IPS-NIHi7 (cell line): ENCODE data around the gene TRNAU1AP.
"Not testable (repeated sequence)": the region's sequence is repeated elsewhere in the genome, so short reads cannot be mapped to it uniquely, and the experiment has no call there.

ENCODE experiments used
- DNase-seq: peaks from one replicate; pipeline ENCODE4 v3.0.0; 2012; ENCODE audit warnings: mixed read lengths; ENCODE audit errors: extremely low spot score

TRNAU1AP gene

DNA sequence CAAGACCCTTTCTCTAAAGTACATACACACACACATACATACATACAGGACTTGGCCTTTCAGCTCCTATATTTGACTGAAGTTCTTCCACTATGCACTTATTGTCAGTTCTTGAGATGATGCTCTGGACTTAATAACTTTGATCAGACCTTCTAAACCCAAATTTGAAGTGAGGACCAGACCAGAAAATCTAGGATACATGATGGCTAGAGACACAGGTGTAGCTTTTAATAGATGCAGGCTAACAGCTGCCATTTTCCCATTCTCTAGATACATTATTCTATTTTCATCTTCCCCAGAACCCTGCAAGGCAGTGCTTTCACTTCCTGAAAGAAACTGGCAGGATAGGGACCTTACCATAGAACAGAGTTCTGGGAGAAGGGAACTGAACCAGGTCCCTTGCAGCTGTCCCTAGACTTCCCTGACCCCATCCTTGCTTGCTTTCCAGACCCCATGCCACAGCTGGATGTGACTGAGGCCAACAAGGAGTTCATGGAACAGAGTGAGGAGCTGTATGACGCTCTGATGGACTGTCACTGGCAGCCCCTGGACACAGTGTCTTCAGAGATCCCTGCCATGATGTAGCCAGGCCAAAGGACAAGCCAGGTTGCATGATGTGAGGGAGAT is 24.3 kb downstream of the TRNAU1AP start:
- DNase-seq = no peak

DNA sequence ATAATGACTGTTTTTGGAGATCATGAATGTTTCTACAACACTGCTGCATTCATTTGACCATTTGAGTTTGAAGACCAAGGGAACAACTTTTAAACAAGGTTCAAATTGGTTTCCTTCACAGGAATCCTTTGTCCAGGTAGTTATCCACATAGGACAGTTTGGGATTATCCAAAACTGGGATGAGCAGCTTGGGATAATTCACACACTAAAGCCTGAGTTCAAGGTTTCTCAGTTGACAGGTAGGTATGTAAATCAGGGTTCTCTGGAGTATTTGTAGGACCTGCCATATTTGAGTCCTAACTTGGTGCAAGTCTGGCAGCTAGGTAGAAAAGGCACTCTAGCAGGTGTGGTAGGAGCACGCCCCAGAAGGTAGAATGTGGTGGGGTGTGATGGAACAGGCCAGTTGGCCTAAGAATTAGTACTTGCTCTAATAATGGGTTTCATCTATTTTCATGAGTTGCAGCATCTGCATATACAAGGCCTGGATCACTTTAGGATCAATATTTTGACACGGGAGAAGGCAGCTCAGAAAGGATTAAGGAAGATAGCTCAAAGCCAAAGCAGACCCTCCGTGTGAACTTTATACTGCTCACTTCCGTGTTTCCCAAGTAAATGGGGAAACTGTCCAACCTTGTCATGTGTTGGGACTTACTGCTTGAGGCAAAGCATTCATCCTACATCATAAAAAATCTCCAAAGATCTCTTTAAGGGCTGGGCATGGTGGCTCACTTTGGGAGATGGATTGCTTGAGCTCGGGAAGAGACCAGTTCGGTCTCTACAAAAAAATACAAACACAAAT is 25.1 kb downstream of the TRNAU1AP start:
- no peak for DNase-seq

DNA sequence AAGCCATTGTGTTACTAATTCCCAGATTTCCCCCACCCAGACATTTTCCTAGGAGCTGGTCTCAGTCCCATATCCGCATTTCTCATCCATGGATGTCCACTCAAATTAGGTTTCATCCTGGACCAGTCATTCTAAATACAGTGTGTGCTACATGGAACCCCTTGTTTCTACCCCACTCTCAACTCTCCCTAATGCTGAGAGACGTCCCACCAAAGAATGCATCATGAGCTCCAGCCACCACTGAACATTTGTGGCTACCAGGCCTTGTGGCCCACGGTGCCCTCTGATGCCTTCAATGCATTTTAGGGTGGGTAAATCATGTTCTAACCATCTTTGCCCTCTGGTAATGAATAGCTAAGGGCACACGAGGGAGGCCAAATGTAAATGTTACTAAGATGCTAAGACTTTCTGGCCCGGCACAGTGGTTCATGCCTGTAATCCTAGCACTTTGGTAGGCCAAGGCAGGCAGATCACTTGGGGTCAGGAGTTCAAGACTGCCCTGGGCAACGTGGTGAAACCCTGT is 25.9 kb downstream of the TRNAU1AP start:
- no peak for DNase-seq

DNA sequence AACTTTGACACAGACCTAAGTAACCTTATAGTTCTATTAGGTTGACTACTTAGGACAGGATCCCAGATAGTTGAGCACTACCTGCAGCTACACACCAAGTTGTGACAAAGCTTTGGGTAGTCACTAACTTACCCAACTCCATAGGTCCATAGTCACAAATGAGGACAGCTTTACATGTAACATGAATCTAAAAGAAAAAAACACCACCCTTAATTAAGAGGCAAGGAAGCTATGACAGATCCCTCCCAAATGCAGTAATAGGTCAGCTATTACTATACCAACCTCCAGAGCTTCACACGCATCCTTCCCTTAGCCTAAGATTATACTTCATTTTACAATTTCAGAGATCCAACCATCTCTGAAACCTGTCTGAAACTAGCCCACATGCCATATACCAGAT is 26.5 kb downstream of the TRNAU1AP start:
- DNase-seq = no peak

DNA sequence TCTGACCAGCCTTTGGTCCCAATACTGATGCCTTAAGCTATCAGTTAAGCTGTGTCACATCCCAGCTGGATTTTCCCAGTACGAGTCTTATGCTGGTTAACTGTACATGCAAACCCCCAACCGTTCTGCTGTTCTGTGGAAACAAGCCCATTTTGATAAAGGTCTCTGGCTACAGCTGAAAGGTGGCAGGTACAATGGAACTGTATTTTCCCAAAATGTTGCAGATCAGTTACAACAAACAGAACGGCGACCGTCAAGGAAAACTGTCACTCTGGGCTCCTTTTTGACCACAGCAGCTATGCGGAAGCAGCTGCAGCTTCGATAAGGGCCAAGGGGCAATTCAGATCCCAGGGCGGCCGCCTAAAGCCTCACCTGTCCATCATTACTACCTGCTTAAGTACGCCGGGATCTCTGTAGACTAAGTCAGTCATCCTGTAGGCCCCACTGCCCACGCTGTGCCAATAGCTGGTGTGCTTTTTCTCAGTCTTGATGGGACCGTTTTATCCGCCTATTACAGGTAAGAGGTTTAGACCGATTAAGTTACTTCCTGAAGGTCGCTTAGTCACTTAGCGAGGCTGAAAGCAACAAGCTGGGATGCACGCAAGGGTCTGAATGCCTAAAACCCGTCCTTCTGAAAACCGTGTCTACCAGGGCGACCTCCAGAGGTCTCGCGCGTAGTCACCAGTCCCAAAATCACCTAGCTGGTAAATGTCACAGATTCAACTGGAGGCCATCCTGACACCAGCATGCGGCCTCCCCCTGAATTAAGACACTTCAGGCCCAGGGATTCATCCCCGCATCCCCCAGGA is 28.0 kb downstream of the TRNAU1AP start:
- DNase-seq = peak; percentile 56

DNA sequence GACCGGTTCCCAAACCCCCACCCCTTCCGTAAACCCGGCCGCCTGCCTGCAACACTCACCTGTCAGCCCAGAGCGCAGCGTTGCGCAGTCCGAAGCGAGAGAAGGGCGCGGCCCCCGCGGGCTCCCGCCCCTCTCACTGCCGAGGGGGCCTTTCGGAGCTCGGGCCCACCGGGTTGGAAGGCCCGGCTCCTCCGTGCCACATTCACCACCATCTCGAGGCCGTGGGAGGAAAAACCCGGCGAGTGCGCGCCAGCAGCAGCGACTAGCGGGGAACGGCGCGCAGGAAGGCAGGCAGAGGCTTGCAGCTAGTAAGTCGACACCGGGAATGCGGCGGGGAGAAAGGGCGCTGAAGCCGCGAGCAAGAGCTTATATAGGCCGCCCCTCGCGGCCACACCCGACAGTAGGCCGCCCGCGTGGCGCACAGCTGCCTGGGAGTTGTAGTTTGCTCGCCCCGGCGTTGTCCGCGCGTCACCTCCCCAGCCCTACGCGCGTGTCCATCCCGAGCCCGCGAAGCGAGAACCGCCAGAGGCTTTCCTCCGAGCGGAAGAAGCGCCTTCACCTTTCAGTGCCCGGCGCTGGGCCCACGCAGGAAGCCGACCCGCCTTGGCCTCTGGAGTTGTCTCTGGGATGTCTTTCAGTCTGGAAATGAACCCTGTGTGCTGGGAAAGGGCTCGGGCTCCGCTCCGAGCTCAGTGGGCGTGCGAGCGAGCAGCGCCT is 28.8 kb downstream of the TRNAU1AP start:
- peak; percentile 97 for DNase-seq

DNA sequence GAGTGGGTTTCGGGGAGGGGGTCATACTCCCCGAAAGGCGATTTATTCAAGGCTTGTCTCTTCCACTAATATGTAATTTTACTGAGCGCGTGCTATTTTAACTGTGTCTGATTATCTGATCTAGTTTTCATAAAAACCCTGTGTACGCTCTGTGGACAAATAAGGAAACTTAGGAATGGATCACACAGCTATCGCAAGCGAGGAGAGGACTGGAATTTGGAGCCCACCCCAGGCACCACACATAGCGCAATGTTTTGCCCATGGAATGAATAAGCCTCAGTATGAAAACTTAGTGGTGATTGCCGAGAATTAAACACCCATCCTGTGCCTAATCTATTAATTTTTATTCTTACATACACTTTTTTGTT is 29.3 kb downstream of the TRNAU1AP start:
- no peak for DNase-seq

DNA sequence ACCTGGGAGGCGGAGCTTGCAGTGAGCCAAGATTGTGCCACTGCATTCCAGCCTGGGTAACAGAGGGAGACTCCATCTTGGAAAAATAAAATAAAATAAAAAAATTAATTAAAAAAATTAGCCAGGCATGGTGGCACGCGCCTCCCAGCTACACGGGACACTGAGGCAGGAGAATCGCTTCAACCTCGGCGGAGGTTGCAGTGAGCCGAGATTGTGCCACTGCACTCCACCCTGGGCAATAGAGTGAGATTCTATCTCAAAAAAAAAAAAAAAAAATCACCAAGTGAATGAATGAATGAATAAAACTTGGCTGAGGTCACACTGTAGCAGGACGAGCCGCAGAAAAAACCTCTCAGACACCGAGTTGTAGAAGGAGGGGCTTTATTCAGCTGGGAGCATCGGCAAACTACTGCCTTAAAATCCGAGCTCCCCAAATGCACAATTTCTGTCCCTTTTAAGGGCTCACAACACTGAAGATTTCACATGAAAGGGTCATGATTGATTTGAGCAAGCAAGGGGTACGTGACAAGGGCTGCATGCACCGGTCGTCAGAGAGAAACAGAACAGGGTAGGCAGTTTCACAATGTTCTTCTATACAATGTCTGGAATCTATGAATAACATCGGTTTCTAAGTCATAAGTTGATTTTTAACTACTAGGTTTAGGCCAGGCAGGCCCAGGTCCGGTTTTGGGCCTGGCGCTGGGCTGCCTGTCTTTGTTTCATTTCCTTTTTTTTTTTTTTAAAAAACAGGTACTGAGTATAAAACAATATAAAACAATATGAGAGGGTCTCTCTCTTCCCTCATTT is 33.9 kb downstream of the TRNAU1AP start:
- not testable (repeated sequence) for DNase-seq

DNA sequence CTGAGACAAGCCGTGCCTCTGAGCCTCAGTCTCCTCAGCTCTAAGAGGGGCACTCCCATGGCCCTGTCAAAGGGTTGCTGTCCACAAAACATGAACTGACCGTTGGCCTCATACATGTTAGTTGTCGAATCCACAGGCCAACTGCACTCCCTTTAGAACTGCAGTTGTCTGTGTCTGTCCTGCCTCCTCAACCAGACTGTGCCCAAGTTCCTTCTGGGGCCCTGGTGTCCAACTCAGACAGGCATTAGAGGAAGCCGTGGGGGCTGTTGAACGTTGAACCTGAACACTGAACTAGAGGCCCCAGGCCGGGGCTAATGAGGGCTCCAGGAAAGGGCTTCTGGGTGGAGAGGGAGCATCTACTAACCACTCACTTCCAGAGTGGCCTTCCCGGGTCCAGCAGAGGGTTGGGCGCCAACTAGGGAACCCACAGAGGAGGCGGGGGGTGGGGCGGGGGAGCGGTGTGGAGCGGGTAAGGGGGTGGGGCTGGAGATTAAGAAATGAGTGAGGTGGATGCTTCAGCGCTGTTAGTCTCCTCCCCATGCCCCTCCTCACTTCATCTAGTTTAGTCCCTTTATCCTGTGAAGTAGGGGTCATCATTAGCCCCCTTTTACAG is 38.9 kb downstream of the TRNAU1AP start, which contains the start of gene RAB42:
Gene RAB42, plus strand, starts transcription at position 558 of the 613 bp plus-strand sequence. CDS start 247 bp downstream, outside the sequence.
- peak; percentile 52 for DNase-seq

DNA sequence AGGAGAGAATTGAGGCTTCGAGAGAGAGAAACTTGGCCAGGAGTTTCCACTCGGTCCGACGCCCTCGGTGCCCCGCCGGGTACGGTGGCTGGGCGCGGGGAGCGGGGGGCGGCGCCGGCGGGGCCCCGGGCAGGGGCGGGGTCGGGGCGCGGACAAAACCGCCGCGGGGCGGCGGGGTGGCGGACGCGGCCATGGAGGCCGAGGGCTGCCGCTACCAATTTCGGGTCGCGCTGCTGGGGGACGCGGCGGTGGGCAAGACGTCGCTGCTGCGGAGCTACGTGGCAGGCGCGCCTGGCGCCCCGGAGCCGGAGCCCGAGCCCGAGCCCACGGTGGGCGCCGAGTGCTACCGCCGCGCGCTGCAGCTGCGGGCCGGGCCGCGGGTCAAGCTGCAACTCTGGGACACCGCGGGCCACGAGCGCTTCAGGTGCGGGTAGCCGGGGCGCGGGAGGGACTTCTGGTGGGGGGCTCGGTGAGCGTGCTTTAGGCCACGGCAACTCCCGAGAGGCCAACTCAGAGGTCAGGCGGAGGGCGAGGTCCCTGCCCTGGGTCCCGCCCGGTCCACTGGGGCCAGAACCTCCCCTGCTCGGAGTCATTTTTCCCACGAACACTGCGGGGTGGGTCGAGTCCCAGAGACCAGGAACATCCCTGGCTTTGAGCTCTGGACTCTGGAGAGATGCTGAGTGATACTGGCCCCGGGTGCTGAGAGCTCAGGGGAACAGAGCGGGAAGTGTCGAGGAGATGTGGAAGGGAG is 39.6 kb downstream of the TRNAU1AP start:
- DNase-seq = no peak

DNA sequence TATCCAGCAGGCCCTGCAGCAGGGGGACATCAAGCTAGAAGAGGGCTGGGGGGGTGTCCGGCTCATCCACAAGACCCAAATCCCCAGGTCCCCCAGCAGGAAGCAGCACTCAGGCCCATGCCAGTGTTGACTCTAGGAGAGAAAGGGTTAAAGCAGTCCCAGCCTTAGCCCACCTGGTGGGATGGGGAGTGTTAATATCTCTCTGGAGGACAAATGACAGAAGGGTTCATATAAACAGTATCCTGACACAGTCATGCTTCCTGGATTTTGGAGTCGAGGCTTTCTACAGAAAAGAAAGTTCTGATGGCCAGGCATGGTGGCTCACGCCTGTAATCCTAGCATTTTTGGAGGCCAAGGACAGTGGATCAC is 41.1 kb downstream of the TRNAU1AP start:
- DNase-seq = not testable (repeated sequence)

DNA sequence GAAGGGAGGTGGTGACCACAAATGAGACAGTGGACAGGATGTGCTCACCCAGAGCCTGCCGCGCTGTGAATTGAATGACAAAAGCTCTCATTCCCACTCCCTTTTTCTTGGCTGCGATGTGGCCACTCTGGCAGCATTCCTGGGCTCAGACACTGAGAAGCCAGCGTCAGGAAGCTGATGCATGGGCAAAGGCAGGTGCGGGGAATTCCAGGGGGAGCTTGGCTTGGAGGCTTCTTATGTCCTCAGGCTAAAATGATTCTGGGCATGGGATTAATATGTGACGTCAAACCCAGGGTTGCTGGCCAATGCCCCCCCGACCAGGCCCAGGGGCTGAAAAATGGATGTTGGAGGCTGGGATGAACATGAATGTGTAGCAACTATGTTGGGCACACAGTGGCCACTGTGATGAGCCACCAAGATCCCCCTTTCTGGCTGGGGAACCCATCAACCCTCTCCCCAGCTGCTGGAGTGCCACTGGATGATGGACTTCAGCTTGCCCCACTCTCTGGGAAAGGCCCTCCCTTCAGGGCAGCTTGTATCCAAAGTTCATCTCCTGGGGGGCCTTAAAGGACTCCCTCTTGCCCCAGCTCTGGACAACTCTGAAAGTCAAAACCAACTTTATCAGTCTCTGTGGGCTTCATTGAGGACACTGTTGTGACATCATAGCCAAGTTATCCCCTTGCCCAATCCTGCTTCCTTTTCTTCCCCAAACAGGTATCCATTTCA is 42.0 kb downstream of the TRNAU1AP start:
- not testable (repeated sequence) for DNase-seq

DNA sequence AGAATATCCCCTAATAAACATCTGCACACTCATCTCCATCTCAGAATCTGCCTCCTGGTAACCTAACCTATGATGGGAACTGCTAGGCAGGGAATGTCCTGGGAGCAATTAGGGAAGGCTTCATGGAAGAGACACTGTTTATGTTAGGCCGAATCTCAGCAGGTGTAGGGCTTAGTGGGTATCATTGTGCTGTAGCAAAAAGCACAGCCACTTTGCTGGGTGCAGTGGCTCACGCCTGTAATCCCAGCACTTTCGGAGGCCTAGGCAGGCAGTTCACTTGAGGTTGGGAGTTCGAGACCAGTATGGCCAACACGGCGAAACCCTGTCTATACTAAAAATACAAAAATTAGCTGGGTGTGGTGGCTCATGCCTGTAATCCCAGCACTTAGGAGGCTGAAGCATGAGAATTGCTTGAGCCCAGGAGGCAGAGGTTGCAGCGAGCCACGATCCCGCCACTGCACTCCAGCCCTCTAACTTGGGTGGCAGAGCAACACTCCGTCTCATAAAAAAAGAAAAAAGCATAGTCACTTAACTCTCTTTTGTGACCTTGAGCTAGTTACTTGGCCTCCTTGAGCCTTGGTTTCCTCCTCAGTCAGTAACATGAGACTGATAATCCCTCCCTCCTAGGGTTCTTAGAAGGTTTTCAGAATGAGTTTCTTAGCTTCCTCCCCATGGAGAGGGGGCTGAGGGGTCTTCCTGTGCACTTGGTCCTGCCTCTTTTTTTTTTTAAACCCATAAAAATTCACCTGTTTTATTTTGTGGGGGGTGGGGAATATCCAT is 42.7 kb downstream of the TRNAU1AP start:
- DNase-seq = no peak

DNA sequence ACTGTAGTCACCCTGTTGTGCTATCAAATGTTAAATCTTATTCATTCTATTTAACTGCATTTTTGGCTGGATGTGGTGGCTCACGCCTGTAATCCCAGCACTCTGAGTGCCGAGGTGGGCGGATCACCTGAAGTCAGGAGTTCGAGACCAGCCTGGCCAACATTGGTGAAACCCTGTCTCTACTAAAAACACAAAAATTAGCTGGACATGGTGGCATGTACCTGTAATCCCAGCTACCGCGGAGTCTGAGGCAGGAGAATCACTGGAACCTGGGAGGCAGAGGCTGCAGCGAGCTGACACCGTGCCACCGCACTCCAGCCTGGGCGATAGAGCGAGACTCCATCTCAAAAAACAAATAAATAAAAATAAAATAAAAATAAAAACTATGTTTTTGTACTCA is 43.4 kb downstream of the TRNAU1AP start:
- not testable (repeated sequence) for DNase-seq

DNA sequence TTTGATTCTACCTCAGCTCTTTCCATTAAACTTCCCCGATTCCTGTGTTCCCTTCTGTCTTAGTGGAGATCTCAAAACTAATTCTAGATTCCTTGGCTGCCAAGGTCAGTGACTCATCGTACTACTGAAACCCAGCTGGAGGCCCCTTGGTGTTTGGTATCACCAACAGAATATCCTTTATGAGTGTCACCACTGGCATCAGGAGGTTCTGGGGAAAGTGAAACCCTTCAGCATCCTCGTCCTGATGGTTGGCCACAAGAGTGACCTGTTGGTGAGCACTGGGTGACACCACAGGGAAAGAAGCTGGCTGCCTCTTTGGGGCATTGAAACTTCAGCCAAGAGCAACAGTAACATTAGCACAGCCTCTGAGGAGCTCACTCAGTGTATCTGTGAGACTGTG is 48.8 kb downstream of the TRNAU1AP start:
- no peak for DNase-seq

DNA sequence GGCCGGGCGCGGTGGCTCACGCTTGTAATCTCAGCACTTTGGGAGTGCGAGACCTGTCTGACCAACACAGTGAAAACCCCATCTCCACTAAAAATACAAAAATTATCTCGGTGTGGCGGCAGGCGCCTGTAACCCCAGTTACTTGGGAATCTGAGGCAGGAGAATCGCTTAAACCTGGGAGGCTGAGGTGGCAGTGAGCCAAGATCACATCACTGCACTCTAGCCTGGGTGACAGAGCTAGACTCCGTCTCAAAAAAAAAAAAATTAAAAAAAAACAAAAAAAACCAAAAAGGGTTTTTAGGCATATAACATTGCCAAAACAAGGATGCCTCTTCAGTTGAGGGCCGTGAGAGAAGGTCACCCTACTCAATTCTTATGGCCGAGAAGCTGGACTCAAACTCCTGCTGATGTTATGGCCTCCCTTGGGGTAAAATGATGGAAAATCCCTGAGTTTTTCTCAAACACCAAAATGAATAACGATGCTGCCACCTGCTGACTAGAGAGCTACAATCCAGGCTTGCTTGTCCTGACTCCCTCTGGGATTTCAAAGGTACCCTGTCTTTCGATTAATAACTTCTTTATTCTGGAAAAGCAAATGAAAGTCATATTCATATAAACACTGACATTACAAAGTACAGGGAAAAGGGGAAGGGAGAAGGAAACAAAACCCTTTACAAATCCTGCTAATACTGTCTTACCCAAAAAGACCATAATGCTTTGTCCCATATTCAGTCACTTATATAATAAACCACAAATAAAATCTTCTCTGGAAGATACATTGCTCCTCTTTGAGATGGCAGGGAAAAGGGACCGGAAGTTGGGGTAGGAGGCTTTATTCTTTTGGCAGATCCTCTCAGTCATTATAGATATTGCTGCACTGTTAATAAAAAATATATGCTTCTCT is 49.9 kb downstream of the TRNAU1AP start:
- peak; percentile 74 for DNase-seq

DNA sequence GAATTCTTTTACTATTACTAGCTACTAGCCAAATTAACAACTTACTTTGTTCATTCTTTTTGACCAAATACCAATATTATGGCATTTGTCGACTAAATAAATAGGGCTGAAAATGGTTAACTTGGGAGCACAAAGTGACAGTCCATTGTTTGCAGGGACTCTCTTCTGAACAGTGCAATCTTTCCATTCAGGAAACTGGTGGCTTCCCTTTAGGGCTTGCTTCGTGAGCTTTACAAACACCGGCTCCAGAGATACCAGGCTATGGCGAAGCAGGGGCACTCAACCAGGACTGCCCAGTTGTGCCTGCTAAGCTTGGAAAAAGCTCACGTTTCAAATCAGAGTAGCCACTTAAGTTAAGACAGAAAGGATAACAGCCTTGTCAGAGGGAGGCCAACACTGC is 51.5 kb downstream of the TRNAU1AP start:
- no peak for DNase-seq
